ENCODE measurements around the gene FYB1. TPM values are rescaled to one million over a fixed set of nuclear protein-coding genes. Genes with fewer than 3 reads are reported as not detected.

Gene FYB1
- total RNA-seq, 3 donors from 2014 or later (not counting 1 experiment from before 2014, with no cell fraction given), result 277 to 340 (median 295) TPM

DNA sequence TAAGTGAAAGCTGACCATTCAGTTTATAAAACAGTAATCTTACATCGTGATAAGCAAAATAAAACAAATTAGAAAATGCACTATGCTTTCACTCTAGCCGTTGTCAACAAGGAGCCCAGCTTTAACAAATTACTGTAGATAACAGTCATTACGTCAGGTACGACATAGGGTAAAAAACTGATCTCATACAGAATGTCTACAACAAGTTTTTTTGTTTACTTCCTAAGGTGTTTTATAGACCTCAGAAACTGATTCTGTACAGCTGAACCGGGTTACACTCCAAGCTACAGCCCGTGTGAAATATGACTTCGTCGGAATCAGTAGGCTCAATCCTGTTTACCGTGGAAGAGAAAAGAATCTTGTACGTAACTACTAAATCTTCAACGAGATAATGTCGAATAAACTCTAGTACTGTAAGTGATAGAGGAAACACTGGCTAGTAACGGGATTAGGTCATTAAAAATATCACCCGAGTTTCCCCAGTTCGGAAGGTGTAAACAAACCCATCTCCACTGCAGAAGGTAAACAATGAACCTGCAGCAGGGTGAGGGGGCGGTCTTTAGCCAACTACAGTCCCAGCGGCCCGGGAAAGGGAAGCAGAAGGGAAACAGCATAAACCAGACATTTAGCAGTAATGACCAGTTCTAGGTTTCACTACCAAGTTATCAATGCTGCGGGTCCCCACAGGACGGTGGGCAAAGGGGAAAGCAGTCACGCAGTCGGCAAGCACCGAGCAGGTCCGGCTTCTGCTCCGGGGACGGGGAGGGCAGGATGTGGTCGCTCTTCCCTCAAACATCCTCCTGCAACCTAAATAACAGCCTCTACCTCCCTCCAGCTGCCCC lies 146.2 kb downstream of the FYB1 start:
- intact Hi-C loops (cut with micrococcal nuclease), result loop anchor here (2.0 kb wide), 1 partner anchor 14 kb away; no protein-coding TSS in a partner anchor
- H3K36me3 ChIP-seq (ENCODE audit: control insufficient read depth, insufficient read depth, low read length), result peaks cover 13% of the 10 kb centered on the region
- peaks cover 8% of the 10 kb centered on the region for H3K27me3 ChIP-seq (ENCODE audit: control insufficient read depth, insufficient read depth, low read length)
- peak overlapping the region; percentile 96 for H3K4me3 Mint-ChIP-seq
- peaks cover 52 to 54% of the 10 kb centered on the region in 2 donors for H3K4me1 Mint-ChIP-seq
- H3K27ac ChIP-seq (ENCODE audit: low read length), result peak overlapping the region; percentile 93
- no peak for TF ChIP-seq CTCF (IDR thresholded peaks at IDR 0.05)
- peak overlapping the region; percentile 97 to 99 for H3K27ac Mint-ChIP-seq
- peaks cover 3% of the 10 kb centered on the region for H3K4me1 ChIP-seq (ENCODE audit: control insufficient read depth, insufficient read depth, low read length)
- H3K9me3 ChIP-seq (ENCODE audit: control insufficient read depth, insufficient read depth, low read length), result no peaks in the 10 kb centered on the region
- no peaks in the 10 kb centered on the region for H3K9me3 Mint-ChIP-seq
- ATAC-seq (peak; percentile 53 to 69 (median 60)), DNase-seq (peak; percentile 72 to 83)
- WGBS (ENCODE audit: insufficient coverage), result 2% methylated on average over 24 of the region's 27 CpGs
- no peaks in the 10 kb centered on the region for H3K27me3 Mint-ChIP-seq (ENCODE audit: low read depth in 2 of 2)
- no peaks in the 10 kb centered on the region for H3K36me3 Mint-ChIP-seq
- peak overlapping the region; percentile 60 for H3K4me3 ChIP-seq (ENCODE audit: low read length)

- H3K9me3 Mint-ChIP-seq, result peaks cover 0 to 5% of the 10 kb centered on the region in 2 donors
- peaks cover 25% of the 10 kb centered on the region for H3K36me3 ChIP-seq (ENCODE audit: control insufficient read depth, insufficient read depth, low read length)
- H3K4me1 Mint-ChIP-seq, result peaks cover 74 to 78% of the 10 kb centered on the region in 2 donors
- H3K9me3 ChIP-seq (ENCODE audit: control insufficient read depth, insufficient read depth, low read length), result peaks cover 12% of the 10 kb centered on the region
- H3K4me1 ChIP-seq (ENCODE audit: control insufficient read depth, insufficient read depth, low read length), result peaks cover 11% of the 10 kb centered on the region
- peak overlapping the region; percentile 50 to 51 for H3K27ac Mint-ChIP-seq
- peaks cover 16% of the 10 kb centered on the region for H3K36me3 Mint-ChIP-seq
- WGBS (ENCODE audit: insufficient coverage), result 100% methylated on average over 3 of the region's 3 CpGs
- H3K4me3 Mint-ChIP-seq, result no peak overlapping the region
- ATAC-seq, result no peak
- no peak overlapping the region for H3K27ac ChIP-seq (ENCODE audit: low read length)
- TF ChIP-seq CTCF (IDR thresholded peaks at IDR 0.05), result no peak
- H3K4me3 ChIP-seq (ENCODE audit: low read length), result no peak overlapping the region
- no peaks in the 10 kb centered on the region for H3K27me3 ChIP-seq (ENCODE audit: control insufficient read depth, insufficient read depth, low read length)
- no peaks in the 10 kb centered on the region for H3K27me3 Mint-ChIP-seq (ENCODE audit: low read depth in 2 of 2)
- intact Hi-C loops (cut with micrococcal nuclease), result loop anchor here (5.0 kb wide), 1 partner anchor 46 kb away; no protein-coding TSS in a partner anchor
- DNase-seq, result no peak
Observed at GRCh38 chr5:39068099-39068498, 151.3 kb downstream of the FYB1 start.

DNA sequence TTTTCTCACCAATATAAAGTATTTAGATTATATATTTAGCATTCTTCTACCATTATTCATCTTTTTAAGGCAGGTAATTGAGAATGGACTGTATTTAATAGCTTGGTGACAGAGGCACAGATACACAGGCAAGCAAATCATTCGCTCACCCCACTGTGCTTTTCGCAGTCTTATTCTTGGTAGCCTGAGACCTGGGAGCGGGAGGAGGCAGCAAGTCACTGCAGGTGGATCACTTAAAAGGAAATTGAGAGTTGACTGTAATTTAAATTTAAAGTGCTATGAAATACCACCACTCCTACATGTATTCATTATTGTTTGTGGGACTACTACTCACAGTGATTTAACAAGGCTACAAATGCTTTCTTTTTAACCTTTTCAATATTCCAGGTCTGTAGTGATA lies 154.9 kb downstream of the FYB1 start:
- Histone ChIP-seq H3K27ac (ENCODE audit: low read length) (no peak overlapping the region), H3K4me3 (ENCODE audit: low read length) (no peak overlapping the region), H3K4me1 (ENCODE audit: control insufficient read depth, insufficient read depth, low read length) (peaks cover 11% of the 10 kb centered on the region), H3K9me3 (ENCODE audit: control insufficient read depth, insufficient read depth, low read length) (peaks cover 12% of the 10 kb centered on the region), H3K27me3 (ENCODE audit: control insufficient read depth, insufficient read depth, low read length) (no peaks in the 10 kb centered on the region), H3K36me3 (ENCODE audit: control insufficient read depth, insufficient read depth, low read length) (peaks cover 20% of the 10 kb centered on the region)
- Mint-ChIP-seq H3K4me3 (no peak overlapping the region), H3K9me3 (peaks cover 0 to 5% of the 10 kb centered on the region in 2 donors), H3K27me3 (ENCODE audit: low read depth in 2 of 2) (no peaks in the 10 kb centered on the region), H3K36me3 (peaks cover 16% of the 10 kb centered on the region), H3K4me1 (peaks cover 68 to 78% of the 10 kb centered on the region in 2 donors), H3K27ac (peak overlapping the region; percentile 57 to 63)
- DNase-seq (no peak), ATAC-seq (peak in 1 of 3 donors; percentile 10)
- intact Hi-C loops (cut with micrococcal nuclease), result no loop called here
- 92% methylated on average over 3 of the region's 3 CpGs for WGBS (ENCODE audit: insufficient coverage)
- no peak for TF ChIP-seq CTCF (IDR thresholded peaks at IDR 0.05)

Data from natural killer cell (primary cell).